Endodermal cell (in vitro differentiated cells): ENCODE data around the gene ASPHD2. TPM values are rescaled to one million over a fixed set of nuclear protein-coding genes. Genes with fewer than 3 reads are reported as not detected.

ENCODE experiments used
- DNase-seq: peaks from one replicate; pipeline ENCODE4 v3.0.0-alpha.2; 2017
- H3K27ac ChIP-seq: 2 replicates; pipeline ENCODE4 v1.5.1; 2013; ENCODE audit warnings: mild to moderate bottlenecking, low read depth, low read length, moderate library complexity
- H3K27me3 ChIP-seq: 2 replicates; pipeline ENCODE4 v1.6.1; 2013; ENCODE audit warnings: mild to moderate bottlenecking, low read length, moderate library complexity; ENCODE audit not compliant: insufficient read depth, control insufficient read depth, poor library complexity, severe bottlenecking
- H3K36me3 ChIP-seq: 2 replicates; pipeline ENCODE4 v1.7.0; 2013; ENCODE audit warnings: mild to moderate bottlenecking, low read length, moderate library complexity; ENCODE audit not compliant: control insufficient read depth, insufficient read depth
- H3K4me1 ChIP-seq: one replicate; pipeline ENCODE4 v1.7.0; 2013; ENCODE audit warnings: low read length; ENCODE audit not compliant: control insufficient read depth, insufficient read depth
- H3K4me3 ChIP-seq: 2 replicates; pipeline ENCODE4 v1.5.1; 2013; ENCODE audit warnings: mild to moderate bottlenecking, low read length, moderate library complexity
- H3K9ac ChIP-seq: 2 replicates; pipeline ENCODE4 v1.6.1; 2013; ENCODE audit warnings: mild to moderate bottlenecking, low read length, moderate library complexity; ENCODE audit not compliant: poor library complexity, severe bottlenecking; ENCODE audit errors: extremely low read depth
- H3K9me3 ChIP-seq: 2 replicates; pipeline ENCODE4 v1.6.1; 2013; ENCODE audit warnings: mild to moderate bottlenecking, low read length, moderate library complexity; ENCODE audit not compliant: control insufficient read depth
- H3K27ac Mint-ChIP-seq: 2 replicates; pipeline ENCODE4 v1.8.0; 2020; ENCODE audit warnings: mixed read lengths
- H3K27me3 Mint-ChIP-seq: 2 replicates; pipeline ENCODE4 v1.8.0; 2021; ENCODE audit warnings: mild to moderate bottlenecking, mixed read lengths; ENCODE audit not compliant: insufficient read depth
- H3K36me3 Mint-ChIP-seq: 2 replicates; pipeline ENCODE4 v1.8.0; 2020; ENCODE audit warnings: low read depth, mixed read lengths
- H3K4me1 Mint-ChIP-seq: 2 replicates; pipeline ENCODE4 v1.8.0; 2020; ENCODE audit warnings: mixed read lengths
- H3K4me3 Mint-ChIP-seq: 2 replicates; pipeline ENCODE4 v1.8.0; 2020; ENCODE audit warnings: mild to moderate bottlenecking, moderate library complexity, mixed read lengths
- H3K9me3 Mint-ChIP-seq: 2 replicates; pipeline ENCODE4 v1.8.0; 2020; ENCODE audit warnings: mild to moderate bottlenecking, mixed read lengths
- CTCF ChIP-seq: fragments of 200-600 bp; sonication (generic); conservative IDR thresholded peaks from 2 replicates; pipeline ENCODE4 v1.5.0; 2021; ENCODE audit warnings: antibody characterized with exemption, mild to moderate bottlenecking
- WGBS, 2 experiments: methylation state at CpG; one replicate each; pipeline versions ENCODE4 v1.1.5 to v1.1.7; 2013; ENCODE audit warnings: missing lambda C conversion rate in 2 of 2, mixed read lengths in 1 of 2; ENCODE audit not compliant: insufficient coverage in 1 of 2, insufficient read length in 1 of 2; 5-methylcytosine and 5-hydroxymethylcytosine counted together
- total RNA-seq, 2 donors: library from RNA; stranded (reverse); fragmentation: NEBNext Ultra II Directional in 1 of 2; extraction: Animal tissue kit (Norgen Biotek cat#: 25700) in 1 of 2; gene quantifications; 2 replicates in 1 of 2; 3 replicates in 1 of 2; pipeline ENCODE4 v1.2.1, GENCODE V29; 2021

ASPHD2 gene
- total RNA-seq, 2 donors from 2014 or later = 6.0 to 7.3 TPM

GRCh38 chr22:26463101-26463661 is 34.1 kb downstream of the ASPHD2 start:
- no peaks in the 10 kb centered on the region for H3K27me3 Mint-ChIP-seq
- H3K27ac ChIP-seq = peak overlapping the region; percentile 79
- peaks cover 7% of the 10 kb centered on the region for H3K4me1 ChIP-seq
- no peaks in the 10 kb centered on the region for H3K9me3 ChIP-seq
- H3K4me3 ChIP-seq = no peak overlapping the region
- H3K36me3 ChIP-seq = peaks cover 71% of the 10 kb centered on the region
- H3K9ac ChIP-seq = no peak overlapping the region
- no peak overlapping the region for H3K27ac Mint-ChIP-seq
- H3K27me3 ChIP-seq = no peaks in the 10 kb centered on the region
- no peak for TF ChIP-seq CTCF
- 84 to 87% methylated on average over 10 of the region's 10 CpGs for WGBS, 2 experiments
- DNase-seq = no peak
- no peaks in the 10 kb centered on the region for H3K9me3 Mint-ChIP-seq
- H3K36me3 Mint-ChIP-seq = peaks cover 47% of the 10 kb centered on the region
- H3K4me3 Mint-ChIP-seq = no peak overlapping the region
- H3K4me1 Mint-ChIP-seq = peaks cover 6% of the 10 kb centered on the region

GRCh38 chr22:26463688-26464087 is 34.6 kb downstream of the ASPHD2 start:
- H3K4me3 ChIP-seq = no peak overlapping the region
- peaks cover 6% of the 10 kb centered on the region for H3K4me1 Mint-ChIP-seq
- no peaks in the 10 kb centered on the region for H3K27me3 ChIP-seq
- H3K27ac Mint-ChIP-seq = no peak overlapping the region
- peaks cover 7% of the 10 kb centered on the region for H3K4me1 ChIP-seq
- H3K27ac ChIP-seq = peak overlapping the region; percentile 79
- H3K9me3 ChIP-seq = no peaks in the 10 kb centered on the region
- no peaks in the 10 kb centered on the region for H3K27me3 Mint-ChIP-seq
- peaks cover 73% of the 10 kb centered on the region for H3K36me3 ChIP-seq
- no peaks in the 10 kb centered on the region for H3K9me3 Mint-ChIP-seq
- H3K4me3 Mint-ChIP-seq = no peak overlapping the region
- H3K36me3 Mint-ChIP-seq = peaks cover 48% of the 10 kb centered on the region
- H3K9ac ChIP-seq = no peak overlapping the region
- no peak for DNase-seq
- 92 to 93% methylated on average over 4 to 9 of the region's 9 CpGs for WGBS, 2 experiments
- TF ChIP-seq CTCF = no peak

- H3K4me3 ChIP-seq = no peak overlapping the region
- H3K27ac ChIP-seq = peak overlapping the region; percentile 79
- Mint-ChIP-seq H3K27me3 (no peaks in the 10 kb centered on the region), H3K4me3 (no peak overlapping the region), H3K9me3 (no peaks in the 10 kb centered on the region), H3K4me1 (peaks cover 6% of the 10 kb centered on the region), H3K27ac (no peak overlapping the region), H3K36me3 (peaks cover 49% of the 10 kb centered on the region)
- no peak for DNase-seq
- H3K27me3 ChIP-seq = no peaks in the 10 kb centered on the region
- H3K9me3 ChIP-seq = no peaks in the 10 kb centered on the region
- 92 to 95% methylated on average over 3 to 7 of the region's 7 CpGs for WGBS, 2 experiments
- H3K4me1 ChIP-seq = peaks cover 7% of the 10 kb centered on the region
- no peak for TF ChIP-seq CTCF
- peaks cover 73% of the 10 kb centered on the region for H3K36me3 ChIP-seq
- H3K9ac ChIP-seq = no peak overlapping the region
Measured at GRCh38 chr22:26464312-26464711, 35.3 kb downstream of the ASPHD2 start.
